Ovary (tissue), 3 donors: Measurements from ENCODE around the gene CSN1S1.

Source experiments
- POLR2A ChIP-seq: fragments of 450-650 bp; IDR thresholded peaks from one replicate; pipeline ENCODE4 v1.6.1; 2017; ENCODE audit warnings: antibody characterized with exemption, mild to moderate bottlenecking, moderate library complexity
- TF ChIP-seq, protein P1 (sequence below), 3 donors: fragments of 450-650 bp in 2 of 3; fragments of 200-600 bp in 1 of 3; IDR thresholded peaks; one replicate each; pipeline versions ENCODE4 v1.5.1 to v1.8.0; 2016 to 2022; ENCODE audit warnings: antibody characterized with exemption in 3 of 3, mild to moderate bottlenecking in 1 of 3
- donor health status: DM: no; HTN: no; CAD: no.

DNA sequence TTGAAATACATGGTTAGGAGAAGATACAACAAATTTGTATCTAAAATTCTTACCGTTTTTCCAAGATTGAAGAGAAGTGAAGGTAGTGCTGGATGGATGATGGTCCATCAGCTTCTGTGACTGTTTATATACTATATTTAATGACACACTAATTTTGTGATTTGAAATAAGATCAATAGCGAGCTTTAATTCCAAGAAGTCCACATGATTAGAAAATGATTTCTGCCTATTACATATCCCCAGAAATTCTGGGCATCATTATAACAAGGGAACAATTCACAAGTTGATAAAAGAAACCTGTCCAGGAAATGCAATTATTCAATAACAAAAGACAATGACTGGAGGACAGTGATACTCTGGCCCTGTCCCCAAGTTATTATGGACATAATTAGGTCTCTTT, 34.8 kb downstream of the CSN1S1 start, which contains the start of gene CSN2:
- TF ChIP-seq, protein P1, sequence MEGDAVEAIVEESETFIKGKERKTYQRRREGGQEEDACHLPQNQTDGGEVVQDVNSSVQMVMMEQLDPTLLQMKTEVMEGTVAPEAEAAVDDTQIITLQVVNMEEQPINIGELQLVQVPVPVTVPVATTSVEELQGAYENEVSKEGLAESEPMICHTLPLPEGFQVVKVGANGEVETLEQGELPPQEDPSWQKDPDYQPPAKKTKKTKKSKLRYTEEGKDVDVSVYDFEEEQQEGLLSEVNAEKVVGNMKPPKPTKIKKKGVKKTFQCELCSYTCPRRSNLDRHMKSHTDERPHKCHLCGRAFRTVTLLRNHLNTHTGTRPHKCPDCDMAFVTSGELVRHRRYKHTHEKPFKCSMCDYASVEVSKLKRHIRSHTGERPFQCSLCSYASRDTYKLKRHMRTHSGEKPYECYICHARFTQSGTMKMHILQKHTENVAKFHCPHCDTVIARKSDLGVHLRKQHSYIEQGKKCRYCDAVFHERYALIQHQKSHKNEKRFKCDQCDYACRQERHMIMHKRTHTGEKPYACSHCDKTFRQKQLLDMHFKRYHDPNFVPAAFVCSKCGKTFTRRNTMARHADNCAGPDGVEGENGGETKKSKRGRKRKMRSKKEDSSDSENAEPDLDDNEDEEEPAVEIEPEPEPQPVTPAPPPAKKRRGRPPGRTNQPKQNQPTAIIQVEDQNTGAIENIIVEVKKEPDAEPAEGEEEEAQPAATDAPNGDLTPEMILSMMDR (IDR thresholded peaks at IDR 0.05), result no peak
- no peak for TF ChIP-seq POLR2A
